ENCODE data around the gene KCNMA1. TPM values are rescaled to one million over a fixed set of nuclear protein-coding genes. Genes with fewer than 3 reads are reported as not detected.

KCNMA1 gene
- total RNA-seq, 1 donor from 2014 or later: 2.5 TPM

DNA sequence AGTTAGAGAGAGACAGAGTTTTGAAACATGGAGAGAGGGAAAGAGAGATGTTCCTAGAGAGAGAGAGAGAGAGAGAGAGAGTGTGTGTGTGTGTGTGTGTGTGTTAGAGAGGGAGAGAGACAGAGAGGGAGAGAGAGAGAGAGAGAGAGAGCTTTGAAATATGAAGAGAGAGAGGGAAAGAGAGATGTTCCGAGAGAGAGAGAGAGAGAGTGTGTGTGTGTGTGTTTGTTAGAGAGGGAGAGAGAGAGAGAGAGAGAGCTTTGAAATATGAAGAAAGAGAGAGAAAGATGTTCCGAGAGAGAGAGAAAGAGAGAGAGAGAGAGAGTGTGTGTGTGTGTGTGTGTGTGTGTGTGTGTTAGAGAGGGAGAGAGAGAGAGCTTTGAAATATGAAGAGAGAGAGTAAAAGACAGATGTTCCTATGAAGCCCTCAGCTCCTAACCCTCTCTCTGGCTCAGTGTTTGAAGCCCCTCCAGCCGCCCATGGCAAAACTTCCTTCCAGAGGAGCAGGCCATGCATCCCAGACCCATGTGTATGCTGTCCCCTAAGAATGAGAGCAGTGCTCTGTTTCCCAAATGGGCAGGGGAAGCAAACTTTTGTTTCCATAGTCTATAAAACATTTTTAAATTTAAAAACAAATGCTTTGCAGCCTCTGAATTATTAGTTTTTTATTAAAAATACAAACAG, 130.9 kb downstream of the KCNMA1 start:
- ATAC-seq: no peak
- DNase-seq: no peak
- intact Hi-C loops (cut with micrococcal nuclease): no loop called here

DNA sequence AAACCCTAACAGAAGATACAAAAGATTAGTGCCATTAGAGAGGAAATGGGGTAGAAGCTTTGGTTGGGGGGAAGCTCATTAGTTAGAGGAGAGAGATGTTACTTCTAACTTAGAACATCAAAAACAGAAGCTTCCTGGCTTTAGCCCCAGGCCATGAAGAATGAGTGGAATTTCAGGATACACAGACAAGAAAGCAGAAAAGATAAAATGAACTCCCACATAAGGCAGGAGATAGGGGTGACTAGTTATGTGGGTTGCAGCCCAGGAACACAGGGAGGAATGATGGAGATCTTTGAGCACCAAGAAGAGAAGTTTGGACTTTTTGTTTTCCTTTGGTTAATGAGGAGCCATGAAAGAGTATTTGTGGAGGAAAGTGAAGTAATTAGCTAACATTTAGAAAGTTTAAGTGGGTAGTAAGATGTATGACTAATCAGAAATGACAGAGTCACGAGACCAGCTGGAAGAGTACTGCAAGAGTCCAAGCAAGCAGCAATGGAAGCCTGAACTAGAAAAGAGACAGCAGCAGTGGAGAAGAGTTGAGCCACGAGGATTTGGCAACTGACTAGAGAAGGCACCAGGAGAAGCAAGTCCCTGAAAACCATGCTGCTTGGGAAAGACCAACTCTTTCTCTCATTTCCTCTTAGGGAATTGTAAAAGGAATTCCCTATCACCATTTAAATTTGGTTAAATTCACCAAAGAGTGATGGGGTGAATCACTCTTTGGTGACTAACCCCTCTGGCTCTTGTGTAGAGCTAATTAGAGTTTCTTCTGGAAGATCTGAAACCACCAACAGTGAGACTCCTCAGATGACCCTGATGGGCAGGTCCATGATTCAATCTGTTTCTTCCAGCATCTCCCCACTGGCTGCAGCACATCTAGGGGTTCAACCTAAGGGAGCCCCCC, 131.9 kb downstream of the KCNMA1 start:
- no peak for ATAC-seq
- DNase-seq: no peak
- intact Hi-C loops (cut with micrococcal nuclease): no loop called here

DNA sequence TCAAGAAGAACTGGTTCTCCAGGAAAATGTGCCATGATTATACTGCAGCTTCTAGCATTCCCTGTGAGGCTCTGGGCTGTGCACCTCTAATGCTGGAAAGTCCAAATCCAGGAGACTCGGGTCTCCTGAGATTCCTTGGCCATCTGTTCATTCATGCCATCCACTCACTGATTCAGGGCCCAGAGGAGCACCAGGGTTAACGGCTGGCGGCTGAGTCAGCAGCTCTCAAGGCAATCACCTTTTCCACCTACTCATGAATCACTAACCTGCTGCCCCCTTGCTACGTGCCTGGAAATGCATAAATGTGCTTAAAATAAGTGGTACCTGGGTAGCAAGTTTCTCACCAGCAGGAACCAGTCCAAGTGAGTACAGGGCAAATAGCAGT, 132.7 kb downstream of the KCNMA1 start:
- ATAC-seq (no peak), DNase-seq (no peak)
- intact Hi-C loops (cut with micrococcal nuclease): no loop called here

DNA sequence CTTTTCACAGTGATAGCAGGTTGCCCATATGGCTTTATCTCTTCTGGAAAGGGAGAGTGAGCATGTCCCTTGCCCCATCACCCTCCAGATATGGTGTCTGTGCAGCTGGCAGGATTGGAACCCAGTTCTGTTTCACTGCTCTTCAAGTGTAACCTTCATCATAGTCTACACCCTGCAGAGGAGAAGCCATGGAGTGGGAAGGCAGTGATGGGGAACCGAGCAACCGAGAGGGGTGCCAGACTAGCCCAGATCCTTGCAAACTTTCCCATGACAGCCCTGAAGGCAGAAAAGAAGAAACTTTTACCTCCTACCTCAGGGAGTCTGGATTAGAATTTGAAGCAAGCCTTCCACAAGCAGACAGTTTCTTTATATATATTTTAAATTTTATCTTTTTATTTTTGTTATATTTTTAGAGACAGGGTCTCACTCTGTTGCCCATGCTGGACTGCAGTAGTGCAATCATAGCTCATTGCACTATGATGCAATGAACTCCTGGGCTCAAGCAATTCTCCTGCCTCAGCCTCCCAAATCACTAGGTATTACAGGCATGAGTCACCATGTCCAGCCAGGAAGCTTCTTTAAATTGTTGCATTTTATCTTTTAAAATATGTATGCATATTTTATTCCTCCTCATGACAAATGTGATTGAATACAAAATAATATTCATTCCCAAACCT, 133.3 kb downstream of the KCNMA1 start:
- DNase-seq (no peak), ATAC-seq (no peak)
- intact Hi-C loops (cut with micrococcal nuclease): no loop called here

DNA sequence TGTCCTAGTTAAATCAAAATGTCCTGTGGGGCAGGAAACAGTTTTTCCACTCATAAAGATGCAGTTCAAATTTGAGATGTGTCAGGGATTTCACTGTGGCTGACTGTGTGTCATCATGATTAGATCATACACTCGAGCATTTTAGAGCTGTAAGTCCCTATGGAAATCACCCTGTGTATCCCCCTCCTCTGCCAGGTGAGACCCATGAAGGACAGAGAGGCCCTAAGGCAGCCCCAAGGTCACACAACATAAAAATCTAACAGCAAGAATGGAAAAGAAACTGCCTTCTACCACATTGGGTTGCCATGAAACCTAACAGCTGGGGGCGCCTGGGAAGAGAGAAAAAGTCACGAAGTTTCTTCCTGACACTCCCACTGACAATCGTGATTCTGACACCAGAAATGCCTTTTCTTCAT, 135.8 kb downstream of the KCNMA1 start:
- intact Hi-C loops (cut with micrococcal nuclease): no loop called here
- ATAC-seq (no peak), DNase-seq (no peak)

DNA sequence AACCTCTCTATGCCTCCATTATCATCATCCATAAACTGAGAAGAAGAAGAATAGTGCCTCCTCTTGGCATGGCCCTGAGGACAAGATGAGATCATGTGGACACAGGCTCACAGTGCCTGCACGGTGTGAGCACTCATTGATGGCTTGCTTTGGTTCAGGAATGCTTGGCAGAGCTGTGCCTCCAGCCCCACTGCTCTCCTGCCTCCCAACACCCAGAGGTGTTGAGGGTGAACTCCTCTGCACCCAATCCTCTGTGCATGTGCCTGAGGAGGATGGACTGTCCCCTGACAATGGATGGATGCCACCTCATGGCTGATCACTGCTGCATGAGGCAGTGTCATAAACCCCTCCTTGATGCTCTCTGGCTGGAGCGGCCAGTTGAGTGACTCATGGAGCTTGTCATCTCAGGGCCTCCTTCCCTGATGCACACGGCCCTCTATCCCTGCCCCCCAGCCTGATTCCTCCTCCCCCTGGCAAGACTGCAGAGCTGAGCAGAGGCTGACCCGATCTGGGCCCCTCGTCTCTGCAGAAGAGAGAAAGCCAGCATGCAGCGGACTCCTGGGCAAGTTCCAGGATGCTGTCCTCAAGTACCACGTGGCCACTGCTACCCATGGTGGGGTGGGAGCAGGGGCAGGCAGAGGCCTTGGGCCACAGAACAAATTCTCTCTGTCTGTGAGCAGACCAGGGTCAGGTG, 136.3 kb downstream of the KCNMA1 start:
- DNase-seq (no peak), ATAC-seq (peak; percentile 27)
- intact Hi-C loops (cut with micrococcal nuclease): no loop called here

DNA sequence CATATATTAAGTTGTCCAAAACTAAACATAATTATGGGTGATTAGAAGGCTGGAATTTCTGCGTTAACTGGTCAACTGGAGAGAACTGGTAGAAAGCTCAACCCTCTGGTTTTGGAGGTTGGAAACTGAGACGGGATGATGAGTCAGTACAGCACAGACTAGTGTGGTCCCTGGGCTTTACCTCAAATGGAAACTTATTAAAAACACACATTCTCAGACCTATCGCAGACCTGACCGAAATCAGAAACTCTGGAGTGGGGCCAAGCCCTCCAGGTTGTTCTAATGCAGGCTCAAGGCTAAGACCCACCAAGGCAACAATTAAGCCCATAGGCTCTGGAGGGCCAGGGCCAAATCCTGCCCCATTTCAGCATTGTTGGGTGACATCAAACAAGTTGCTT, 136.9 kb downstream of the KCNMA1 start:
- no peak for ATAC-seq
- DNase-seq: no peak
- intact Hi-C loops (cut with micrococcal nuclease): no loop called here

DNA sequence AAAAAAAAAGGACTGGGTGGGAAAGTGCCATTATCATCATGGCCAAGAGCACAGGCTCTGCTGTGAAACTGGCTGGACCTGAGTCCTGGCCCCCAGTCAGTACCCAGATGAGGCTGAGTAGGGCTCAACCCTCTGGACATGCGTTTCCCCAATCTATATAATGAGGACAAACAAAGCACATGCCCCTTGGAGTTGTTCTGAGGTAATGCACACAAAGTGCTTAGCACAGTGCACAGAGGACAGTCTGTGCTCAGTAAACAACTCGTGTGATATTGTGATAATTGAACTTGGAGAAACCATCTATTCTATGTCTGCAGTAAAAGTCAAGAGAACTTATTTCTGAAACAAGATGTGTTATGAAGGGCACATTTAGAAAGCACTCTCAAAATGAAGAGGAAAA, 138.8 kb downstream of the KCNMA1 start:
- intact Hi-C loops (cut with micrococcal nuclease): no loop called here
- ATAC-seq (no peak), DNase-seq (no peak)

DNA sequence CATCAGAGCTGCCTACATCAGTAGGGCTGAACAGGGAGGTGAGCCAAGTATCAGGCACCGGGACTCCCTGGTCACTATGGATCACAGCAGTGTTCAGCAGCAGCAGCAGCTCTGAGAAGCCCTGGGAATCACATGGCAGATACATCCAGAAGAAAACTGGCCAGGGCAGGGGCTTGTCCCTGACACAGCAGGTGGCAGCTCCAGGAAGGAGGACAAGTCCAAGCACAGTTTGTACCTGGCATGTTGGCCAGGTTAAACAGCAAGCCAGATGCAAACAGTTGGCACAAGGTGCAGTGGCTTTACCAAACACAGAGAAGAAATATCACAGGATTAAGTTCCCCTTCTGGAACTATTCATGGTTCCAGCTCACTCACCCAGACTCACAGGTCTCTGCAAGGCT, 139.4 kb downstream of the KCNMA1 start:
- intact Hi-C loops (cut with micrococcal nuclease): no loop called here
- ATAC-seq: no peak

DNA sequence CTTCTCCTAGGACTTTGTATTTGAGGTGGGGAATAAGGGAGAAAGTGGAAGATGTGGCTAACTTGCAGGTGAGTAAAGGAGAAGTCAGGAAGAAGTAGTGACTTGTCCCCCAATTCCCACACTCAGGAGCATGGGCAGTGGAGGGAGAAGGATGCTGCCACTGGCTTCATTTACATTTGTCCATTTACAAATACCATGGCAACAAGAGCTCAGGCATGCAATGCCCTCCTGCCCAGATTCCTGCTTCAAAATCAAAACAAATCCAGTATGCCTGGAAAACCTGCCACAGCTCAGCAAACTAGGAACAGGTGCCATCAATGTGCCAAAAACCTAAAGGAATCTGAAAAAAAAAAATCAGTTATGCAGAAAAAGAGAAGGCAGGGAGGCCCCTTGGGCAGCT, 139.9 kb downstream of the KCNMA1 start:
- intact Hi-C loops (cut with micrococcal nuclease): no loop called here
- ATAC-seq (no peak), DNase-seq (no peak)

More for the DNA sequence above, 139.4 kb downstream of the KCNMA1 start:
- DNase-seq: no peak

DNA sequence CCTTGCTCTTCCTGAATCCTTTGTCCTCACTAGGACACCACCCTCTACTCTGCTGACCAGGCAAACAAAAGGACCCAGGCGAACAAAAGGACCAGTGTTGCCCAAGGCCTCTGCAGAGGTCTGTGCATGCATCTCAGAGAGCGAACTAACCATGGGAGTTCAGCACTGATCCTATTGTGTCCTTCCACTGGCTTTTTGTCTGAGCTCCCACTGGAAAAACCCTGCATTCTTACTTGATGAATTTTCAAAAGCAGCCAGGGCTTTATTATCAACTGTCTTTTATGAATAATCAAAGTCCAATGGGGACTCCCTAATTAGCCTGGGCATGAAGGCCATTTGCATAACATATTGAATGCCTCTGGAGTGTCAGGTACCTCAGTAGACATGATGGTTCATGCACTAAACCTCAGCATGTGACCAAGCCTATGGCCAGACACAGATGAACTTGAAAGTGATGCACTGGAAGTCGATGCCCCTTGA, 140.6 kb downstream of the KCNMA1 start:
- ATAC-seq (no peak), DNase-seq (no peak)
- intact Hi-C loops (cut with micrococcal nuclease): no loop called here

DNA sequence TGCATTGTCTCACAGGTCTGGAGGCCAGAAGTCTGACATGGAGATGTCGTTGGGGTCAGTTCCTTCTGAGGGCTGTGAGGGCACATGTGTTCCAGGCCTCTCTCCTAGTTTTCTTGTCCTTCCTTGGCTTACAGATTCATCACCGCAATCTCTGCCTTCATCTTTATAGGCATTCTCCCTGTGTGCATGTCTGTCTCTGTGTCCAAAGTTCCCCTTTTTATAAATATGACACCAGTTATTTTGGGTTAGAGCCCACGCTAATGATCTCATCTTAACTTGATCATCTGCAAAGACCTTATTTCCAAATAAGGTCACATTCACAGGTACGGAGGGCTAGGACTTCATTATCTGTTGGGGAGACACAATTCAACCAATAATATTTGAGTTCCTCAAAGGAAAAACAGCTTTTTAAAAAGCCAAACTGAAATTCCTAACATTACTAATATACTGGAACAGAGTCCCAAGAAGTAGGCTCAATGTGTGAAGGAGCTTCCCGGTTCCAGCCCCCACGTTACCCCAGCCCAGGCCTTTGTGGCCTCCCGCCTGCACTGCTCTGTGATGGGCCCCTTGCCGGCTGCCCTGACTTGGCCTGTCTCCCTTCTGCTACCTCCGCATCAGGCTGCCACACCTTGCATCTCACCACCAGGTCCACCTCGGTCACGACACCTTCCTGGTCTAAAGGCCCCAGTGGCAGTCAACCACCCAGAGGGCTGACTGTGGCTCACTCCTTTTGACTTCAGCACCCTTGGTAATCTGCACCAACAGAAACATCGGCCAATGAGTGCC, 142.7 kb downstream of the KCNMA1 start:
- DNase-seq (no peak), ATAC-seq (no peak)
- intact Hi-C loops (cut with micrococcal nuclease): no loop called here

DNA sequence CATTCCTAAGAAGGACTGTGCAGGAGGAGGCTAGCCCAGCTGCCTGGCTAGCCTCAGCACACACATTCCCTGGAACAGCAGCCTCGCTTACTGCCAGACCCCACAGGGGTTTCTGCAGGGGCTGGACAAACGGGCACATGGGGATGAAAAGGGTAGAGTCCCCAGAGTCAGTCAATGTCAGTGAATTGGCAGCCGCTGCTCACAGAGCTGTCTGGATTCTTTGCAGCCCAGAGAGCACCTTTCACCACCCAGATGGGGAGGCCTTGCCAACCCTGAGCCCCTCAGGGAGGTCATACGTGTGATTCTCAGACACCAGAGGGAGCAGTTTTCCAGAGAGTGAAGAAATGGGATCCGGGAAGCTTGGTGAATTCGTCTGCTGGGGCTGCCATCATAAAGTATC, 143.3 kb downstream of the KCNMA1 start:
- peak; percentile 39 for ATAC-seq
- intact Hi-C loops (cut with micrococcal nuclease): no loop called here
- DNase-seq: no peak

DNA sequence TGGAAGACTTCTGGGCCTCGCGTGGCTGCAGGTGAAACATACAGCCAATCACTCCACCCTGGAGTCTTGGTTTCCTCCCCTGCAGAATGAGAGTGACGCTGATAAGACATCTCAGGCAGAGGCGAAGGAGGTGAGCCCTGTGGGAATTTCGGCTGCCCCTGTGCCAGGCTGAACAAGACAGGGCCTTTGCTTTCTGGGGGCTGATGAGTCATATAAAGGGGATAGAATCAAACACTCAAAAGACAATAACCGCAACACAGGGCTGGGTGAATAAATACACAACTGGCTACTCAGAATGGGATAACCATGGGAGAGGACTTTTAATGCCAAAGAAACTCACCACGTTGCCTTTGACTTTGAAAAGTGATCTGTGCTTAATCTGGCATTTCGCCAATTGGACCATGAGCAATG, 143.8 kb downstream of the KCNMA1 start:
- DNase-seq (no peak), ATAC-seq (no peak)
- intact Hi-C loops (cut with micrococcal nuclease): no loop called here

DNA sequence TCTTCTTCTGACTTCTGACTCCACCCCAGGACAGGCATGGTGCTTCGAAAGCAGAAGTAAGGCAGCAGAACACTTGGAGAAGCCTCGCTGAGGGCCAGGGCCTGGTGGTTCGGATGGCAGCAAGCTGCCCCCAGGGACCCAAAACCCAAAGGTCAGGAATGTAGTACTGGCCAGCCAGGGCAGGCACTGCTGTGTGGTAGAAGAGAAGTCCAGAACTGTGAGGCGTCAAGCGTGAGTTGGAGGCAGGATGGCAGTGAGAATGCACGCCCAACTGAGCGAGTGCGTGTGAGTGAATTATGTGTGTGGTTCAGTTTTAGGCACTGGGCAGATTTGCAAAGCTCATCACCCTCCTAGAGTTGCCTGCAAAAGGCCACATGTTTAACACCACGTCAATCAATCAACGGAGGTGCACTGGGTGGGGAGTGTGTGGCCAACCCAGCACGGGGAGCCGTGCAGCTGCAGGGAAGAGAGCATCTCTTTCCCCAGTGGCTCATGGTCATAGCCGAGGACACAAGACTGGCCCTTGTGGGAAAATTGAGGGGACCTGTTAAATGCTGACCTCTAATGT, 144.3 kb downstream of the KCNMA1 start:
- DNase-seq (no peak), ATAC-seq (no peak)
- intact Hi-C loops (cut with micrococcal nuclease): no loop called here

DNA sequence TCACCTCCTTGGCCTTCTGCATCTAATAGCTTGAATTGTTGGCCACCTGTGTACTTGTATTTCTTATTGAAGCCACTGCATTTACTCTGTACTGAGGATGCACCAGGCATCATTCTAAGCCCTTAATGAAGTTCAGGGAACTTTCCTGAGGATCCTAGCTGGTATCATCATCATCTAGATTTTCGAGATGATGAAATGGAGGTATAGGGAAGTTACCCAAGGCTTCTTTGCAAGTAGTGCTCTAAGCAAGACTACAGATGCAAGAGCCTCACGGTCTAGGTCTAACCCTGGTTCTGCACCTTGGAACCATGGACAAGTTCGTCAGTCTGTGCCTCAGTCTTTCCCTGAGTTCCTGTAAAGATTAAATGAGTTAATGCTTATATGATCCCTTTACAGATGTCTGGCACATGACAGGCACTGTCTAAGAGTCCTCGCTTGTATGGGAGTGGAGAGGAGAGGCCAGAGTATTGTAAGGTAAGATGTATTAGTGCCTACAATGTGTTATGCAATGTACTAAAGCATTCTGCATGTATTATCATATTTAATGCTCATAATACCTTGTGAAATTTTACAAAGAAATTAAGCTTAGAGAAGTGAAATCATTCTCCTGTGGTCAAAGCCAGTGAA, 145.1 kb downstream of the KCNMA1 start:
- ATAC-seq (no peak), DNase-seq (no peak)
- intact Hi-C loops (cut with micrococcal nuclease): no loop called here

DNA sequence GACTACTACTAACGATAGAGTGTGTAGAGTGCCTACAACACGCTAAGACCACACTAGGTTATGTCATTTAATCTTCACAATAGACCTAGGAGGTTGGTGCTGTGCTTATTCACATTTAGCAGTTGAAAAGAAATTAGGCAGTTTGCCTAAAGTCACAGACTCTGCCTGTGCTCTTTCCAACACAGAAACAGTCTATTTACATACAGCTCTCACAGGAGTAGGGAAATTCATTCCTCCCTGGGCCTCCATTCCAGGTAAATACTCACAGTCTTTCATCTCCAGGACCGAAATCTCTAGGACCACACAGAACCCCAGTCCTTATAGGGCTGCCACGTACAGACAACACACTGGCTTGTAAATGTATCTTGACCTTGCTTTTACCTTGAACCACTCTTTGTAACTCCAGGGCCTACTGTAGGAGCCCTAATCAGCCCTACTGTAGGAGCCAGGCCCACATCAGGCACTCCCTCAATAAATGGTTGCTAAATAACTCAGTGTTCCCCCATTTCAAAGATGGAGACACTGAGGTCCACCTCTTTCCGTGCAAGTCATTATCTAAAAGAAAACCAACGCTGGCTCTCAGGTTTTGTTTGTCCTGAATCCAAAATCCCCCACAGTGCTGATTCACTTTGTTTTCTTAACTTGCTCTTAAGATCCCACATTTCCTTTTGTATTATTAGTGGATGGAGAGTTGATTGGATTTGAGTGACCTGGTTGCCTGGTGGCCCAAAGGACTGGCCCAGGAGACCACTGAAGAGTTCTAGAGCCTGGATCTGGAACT, 146.9 kb downstream of the KCNMA1 start:
- ATAC-seq (no peak), DNase-seq (no peak)
- intact Hi-C loops (cut with micrococcal nuclease): no loop called here
